ENCODE measurements around the gene CARNS1.

- TF ChIP-seq CTCF (IDR thresholded peaks at IDR 0.05) (peak; percentile 92 to 99 (median 96)), POLR2A (IDR thresholded peaks at IDR 0.05) (no peak)
Observed at GRCh38 chr11:67382276-67383136, 33.0 kb upstream of the CARNS1 start.
